Upper lobe of left lung (tissue), 4 donors: ENCODE data around the gene RNPEPL1.
"Not testable (repeated sequence)": the region's sequence is repeated elsewhere in the genome, so short reads cannot be mapped to it uniquely, and the experiment has no call there.

Source experiments
- POLR2A ChIP-seq, 4 donors: fragments of 450-650 bp; IDR thresholded peaks; one replicate each; pipeline ENCODE4 v1.5.1; 2016 to 2017; ENCODE audit warnings: antibody characterized with exemption in 4 of 4, mild to moderate bottlenecking in 2 of 4
- TF ChIP-seq, protein P1 (sequence below), 6 experiments: fragments of 450-650 bp in 4 of 6; fragments of 200-600 bp in 2 of 6; sonication (generic) in 2 of 6; IDR thresholded peaks; one replicate each; pipeline ENCODE4 v1.5.1; 2016 to 2019; ENCODE audit warnings: antibody characterized with exemption in 6 of 6

DNA sequence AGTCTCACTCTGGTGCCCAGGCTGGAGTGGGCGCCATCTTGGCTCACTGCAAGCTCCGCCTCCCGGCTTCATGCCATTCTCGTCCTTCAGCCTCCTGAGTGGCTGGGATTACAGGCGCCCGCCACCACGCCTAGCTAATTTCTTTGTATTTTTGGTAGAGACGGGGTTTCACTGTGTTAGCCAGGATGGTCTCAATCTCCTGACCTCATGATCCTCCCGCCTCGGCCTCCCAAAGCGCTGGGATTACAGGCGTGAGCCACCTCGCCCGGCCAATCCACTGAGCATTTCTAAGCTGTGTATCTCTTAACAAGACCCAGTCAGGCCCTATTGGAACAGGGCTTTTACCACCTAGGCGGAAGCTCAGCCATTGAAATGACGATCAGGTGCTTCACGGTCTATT lies 5.1 kb upstream of the RNPEPL1 start:
- TF ChIP-seq, protein P1, sequence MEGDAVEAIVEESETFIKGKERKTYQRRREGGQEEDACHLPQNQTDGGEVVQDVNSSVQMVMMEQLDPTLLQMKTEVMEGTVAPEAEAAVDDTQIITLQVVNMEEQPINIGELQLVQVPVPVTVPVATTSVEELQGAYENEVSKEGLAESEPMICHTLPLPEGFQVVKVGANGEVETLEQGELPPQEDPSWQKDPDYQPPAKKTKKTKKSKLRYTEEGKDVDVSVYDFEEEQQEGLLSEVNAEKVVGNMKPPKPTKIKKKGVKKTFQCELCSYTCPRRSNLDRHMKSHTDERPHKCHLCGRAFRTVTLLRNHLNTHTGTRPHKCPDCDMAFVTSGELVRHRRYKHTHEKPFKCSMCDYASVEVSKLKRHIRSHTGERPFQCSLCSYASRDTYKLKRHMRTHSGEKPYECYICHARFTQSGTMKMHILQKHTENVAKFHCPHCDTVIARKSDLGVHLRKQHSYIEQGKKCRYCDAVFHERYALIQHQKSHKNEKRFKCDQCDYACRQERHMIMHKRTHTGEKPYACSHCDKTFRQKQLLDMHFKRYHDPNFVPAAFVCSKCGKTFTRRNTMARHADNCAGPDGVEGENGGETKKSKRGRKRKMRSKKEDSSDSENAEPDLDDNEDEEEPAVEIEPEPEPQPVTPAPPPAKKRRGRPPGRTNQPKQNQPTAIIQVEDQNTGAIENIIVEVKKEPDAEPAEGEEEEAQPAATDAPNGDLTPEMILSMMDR (IDR thresholded peaks at IDR 0.05), result not testable (repeated sequence)
- not testable (repeated sequence) for TF ChIP-seq POLR2A (IDR thresholded peaks at IDR 0.05)
